ENCODE data around the gene STX8.
"Not testable (repeated sequence)": the region's sequence is repeated elsewhere in the genome, so short reads cannot be mapped to it uniquely, and the experiment has no call there.

Gene STX8

GRCh38 chr17:9575381-9576101, at the start of gene STX8:
Gene STX8, minus strand, starts transcription at chr17:9575820. Its CDS starts 12 bp downstream, at chr17:9575808.
- peak; percentile 45 to 79 for DNase-seq

GRCh38 chr17:9622961-9623360, 47.3 kb upstream of the STX8 start:
- no peak for DNase-seq

GRCh38 chr17:9615486-9615885, 39.9 kb upstream of the STX8 start:
- no peak for DNase-seq

GRCh38 chr17:9612006-9612405, 36.4 kb upstream of the STX8 start:
- DNase-seq: no peak

GRCh38 chr17:9611557-9611956, 35.9 kb upstream of the STX8 start:
- no peak for DNase-seq

GRCh38 chr17:9607058-9607457, 31.4 kb upstream of the STX8 start:
- not testable (repeated sequence) for DNase-seq

- DNase-seq: no peak
These were observed 30.8 kb upstream of the STX8 start for GRCh38 chr17:9606453-9606852.

GRCh38 chr17:9604583-9604982, 29.0 kb upstream of the STX8 start:
- DNase-seq: not testable (repeated sequence)

- DNase-seq: no peak
These were observed 23.0 kb upstream of the STX8 start for GRCh38 chr17:9598661-9599060.

GRCh38 chr17:9597638-9598037, 22.0 kb upstream of the STX8 start:
- DNase-seq: not testable (repeated sequence)

- DNase-seq: no peak
These were observed 18.4 kb upstream of the STX8 start for GRCh38 chr17:9594065-9594464.

- DNase-seq: no peak
These were observed 12.5 kb upstream of the STX8 start for GRCh38 chr17:9587969-9588656.

GRCh38 chr17:9577373-9577709, 1.7 kb upstream of the STX8 start:
- DNase-seq: no peak

GRCh38 chr17:9576521-9577372, 1.1 kb upstream of the STX8 start, which contains the start of gene CFAP52:
Gene CFAP52, plus strand, starts transcription at chr17:9576642. Its CDS starts 54 bp downstream, at chr17:9576696.
- DNase-seq: peak; percentile 62 to 77

GRCh38 chr17:9571201-9571600, 4.4 kb downstream of the STX8 start:
- no peak for DNase-seq

GRCh38 chr17:9568957-9569588, 6.5 kb downstream of the STX8 start:
- DNase-seq: no peak

- no peak for DNase-seq
These were observed 7.6 kb downstream of the STX8 start for GRCh38 chr17:9568004-9568403.

GRCh38 chr17:9566739-9567138, 8.9 kb downstream of the STX8 start:
- DNase-seq: not testable (repeated sequence)

GRCh38 chr17:9566067-9566466, 9.6 kb downstream of the STX8 start:
- no peak for DNase-seq

- DNase-seq: no peak
These were observed 11.5 kb downstream of the STX8 start for GRCh38 chr17:9564104-9564503.

- DNase-seq: no peak
These were observed 17.8 kb downstream of the STX8 start for GRCh38 chr17:9557857-9558256.

GRCh38 chr17:9557161-9557755, 18.4 kb downstream of the STX8 start:
- DNase-seq: no peak

- DNase-seq: peak; percentile 11 to 59
These were observed 20.9 kb downstream of the STX8 start for GRCh38 chr17:9554715-9555114.

All from NCI-H526 (cell line).